SJSA1 (cell line): Measurements from ENCODE around the gene PPM1L. TPM values are rescaled to one million over a fixed set of nuclear protein-coding genes. Genes with fewer than 3 reads are reported as not detected.

Source experiments
- DNase-seq, 2 experiments: peaks; one replicate each; pipeline ENCODE4 v3.0.0-alpha.2; 2015 to 2020; ENCODE audit warnings: low spot score in 2 of 2, low read depth in 1 of 2
- H3K27ac ChIP-seq: fragments of 250-450 bp; sonication (Bioruptor Pico); 2 replicates; pipeline ENCODE4 v1.5.1; 2020; ENCODE audit warnings: mild to moderate bottlenecking, moderate library complexity
- H3K27me3 ChIP-seq: fragments of 250-450 bp; sonication (Bioruptor Pico); replicated peaks from 2 replicates; pipeline ENCODE4 v1.5.1; 2020; ENCODE audit warnings: mild to moderate bottlenecking, moderate library complexity
- H3K36me3 ChIP-seq: fragments of 250-450 bp; sonication (Bioruptor Pico); 2 replicates; pipeline ENCODE4 v1.5.1; 2020; ENCODE audit warnings: mild to moderate bottlenecking
- H3K4me1 ChIP-seq: fragments of 250-450 bp; sonication (Bioruptor Pico); replicated peaks from 2 replicates; pipeline ENCODE4 v1.6.1; 2021; ENCODE audit warnings: mild to moderate bottlenecking
- H3K4me3 ChIP-seq: fragments of 250-450 bp; sonication (Bioruptor Pico); 2 replicates; pipeline ENCODE4 v1.5.1; 2020; ENCODE audit warnings: mild to moderate bottlenecking
- H3K9me3 ChIP-seq: fragments of 250-450 bp; sonication (Bioruptor Pico); replicated peaks from 2 replicates; pipeline ENCODE4 v1.5.1; 2020; ENCODE audit warnings: mild to moderate bottlenecking
- total RNA-seq: library from RNA; depleted of rRNA; stranded (reverse); fragments of >200 nt; shearing (Covaris generic); gene quantifications from 2 replicates; pipeline ENCODE4 v1.2.3, GENCODE V29; 2014

Gene PPM1L
- total RNA-seq, 1 experiment from 2014 or later, result 0.24 TPM

- Histone ChIP-seq H3K27ac (no peak overlapping the region), H3K9me3 (no peaks in the 10 kb centered on the region), H3K27me3 (0 out of 2 replicates have a peak, but pooled peaks cover 5% of the 10 kb centered on the region), H3K36me3 (no peaks in the 10 kb centered on the region), H3K4me3 (no peak overlapping the region), H3K4me1 (no peaks in the 10 kb centered on the region)
- no peak for DNase-seq
Measured at GRCh38 chr3:160778480-160778879, 22.4 kb downstream of the PPM1L start.

GRCh38 chr3:160779040-160779439 is 23.0 kb downstream of the PPM1L start:
- Histone ChIP-seq H3K9me3 (no peaks in the 10 kb centered on the region), H3K4me1 (no peaks in the 10 kb centered on the region), H3K27ac (no peak overlapping the region), H3K36me3 (no peaks in the 10 kb centered on the region), H3K4me3 (no peak overlapping the region), H3K27me3 (0 out of 2 replicates have a peak, but pooled peaks cover 2% of the 10 kb centered on the region)
- DNase-seq, result no peak

- H3K27me3 ChIP-seq, result 0 out of 2 replicates have a peak, but pooled peaks cover 2% of the 10 kb centered on the region
- no peak for DNase-seq
- H3K36me3 ChIP-seq, result no peaks in the 10 kb centered on the region
Measured at GRCh38 chr3:160780245-160780644, 24.2 kb downstream of the PPM1L start.

GRCh38 chr3:160781402-160781801 is 25.4 kb downstream of the PPM1L start:
- Histone ChIP-seq H3K9me3 (no peaks in the 10 kb centered on the region), H3K27me3 (0 out of 2 replicates have a peak, but pooled peaks cover 2% of the 10 kb centered on the region)

More at GRCh38 chr3:160780245-160780644, 24.2 kb downstream of the PPM1L start:
- no peaks in the 10 kb centered on the region for H3K9me3 ChIP-seq
- H3K4me1 ChIP-seq, result no peaks in the 10 kb centered on the region
- no peak overlapping the region for H3K27ac ChIP-seq
- H3K4me3 ChIP-seq, result no peak overlapping the region

GRCh38 chr3:160781863-160782262 is 25.8 kb downstream of the PPM1L start:
- 0 out of 2 replicates have a peak, but pooled peaks cover 2% of the 10 kb centered on the region for H3K27me3 ChIP-seq
- no peaks in the 10 kb centered on the region for H3K4me1 ChIP-seq
- DNase-seq, result no peak
- no peaks in the 10 kb centered on the region for H3K36me3 ChIP-seq
- H3K27ac ChIP-seq, result no peak overlapping the region
- H3K9me3 ChIP-seq, result no peaks in the 10 kb centered on the region
- H3K4me3 ChIP-seq, result no peak overlapping the region

More at GRCh38 chr3:160781402-160781801, 25.4 kb downstream of the PPM1L start:
- Histone ChIP-seq H3K4me1 (no peaks in the 10 kb centered on the region), H3K4me3 (no peak overlapping the region), H3K27ac (no peak overlapping the region), H3K36me3 (no peaks in the 10 kb centered on the region)
- no peak for DNase-seq

GRCh38 chr3:160784853-160785252 is 28.8 kb downstream of the PPM1L start:
- no peaks in the 10 kb centered on the region for H3K27me3 ChIP-seq
- no peak overlapping the region for H3K27ac ChIP-seq
- no peaks in the 10 kb centered on the region for H3K36me3 ChIP-seq
- H3K4me3 ChIP-seq, result no peak overlapping the region
- no peaks in the 10 kb centered on the region for H3K4me1 ChIP-seq
- DNase-seq, result no peak
- H3K9me3 ChIP-seq, result no peaks in the 10 kb centered on the region

GRCh38 chr3:160790726-160791125 is 34.7 kb downstream of the PPM1L start:
- no peak for DNase-seq
- Histone ChIP-seq H3K36me3 (no peaks in the 10 kb centered on the region), H3K4me3 (no peak overlapping the region), H3K27ac (no peak overlapping the region), H3K27me3 (no peaks in the 10 kb centered on the region), H3K4me1 (no peaks in the 10 kb centered on the region), H3K9me3 (no peaks in the 10 kb centered on the region)

GRCh38 chr3:160792540-160792939 is 36.5 kb downstream of the PPM1L start:
- Histone ChIP-seq H3K27ac (no peak overlapping the region), H3K4me3 (no peak overlapping the region), H3K27me3 (no peaks in the 10 kb centered on the region), H3K4me1 (no peaks in the 10 kb centered on the region), H3K36me3 (no peaks in the 10 kb centered on the region), H3K9me3 (no peaks in the 10 kb centered on the region)
- no peak for DNase-seq

GRCh38 chr3:160793722-160794252 is 37.8 kb downstream of the PPM1L start:
- Histone ChIP-seq H3K36me3 (no peaks in the 10 kb centered on the region), H3K9me3 (no peaks in the 10 kb centered on the region), H3K4me3 (no peak overlapping the region), H3K27ac (no peak overlapping the region), H3K27me3 (no peaks in the 10 kb centered on the region), H3K4me1 (no peaks in the 10 kb centered on the region)
- DNase-seq, result no peak

GRCh38 chr3:160796089-160796812 is 40.2 kb downstream of the PPM1L start:
- Histone ChIP-seq H3K9me3 (no peaks in the 10 kb centered on the region), H3K27ac (no peak overlapping the region), H3K4me3 (no peak overlapping the region), H3K4me1 (no peaks in the 10 kb centered on the region), H3K36me3 (no peaks in the 10 kb centered on the region), H3K27me3 (0 out of 2 replicates have a peak, but pooled peaks cover 4% of the 10 kb centered on the region)
- no peak for DNase-seq

- H3K27me3 ChIP-seq, result 0 out of 2 replicates have a peak, but pooled peaks cover 5% of the 10 kb centered on the region
- H3K9me3 ChIP-seq, result no peaks in the 10 kb centered on the region
- no peak for DNase-seq
Measured at GRCh38 chr3:160796813-160797164, 40.8 kb downstream of the PPM1L start.

GRCh38 chr3:160797356-160797755 is 41.3 kb downstream of the PPM1L start:
- Histone ChIP-seq H3K27me3 (peaks cover 8% of the 10 kb centered on the region; the same call in 1 of the 2 replicates), H3K36me3 (no peaks in the 10 kb centered on the region), H3K4me1 (no peaks in the 10 kb centered on the region), H3K4me3 (no peak overlapping the region), H3K27ac (no peak overlapping the region), H3K9me3 (no peaks in the 10 kb centered on the region)
- no peak for DNase-seq

More at GRCh38 chr3:160796813-160797164, 40.8 kb downstream of the PPM1L start:
- Histone ChIP-seq H3K4me1 (no peaks in the 10 kb centered on the region), H3K4me3 (no peak overlapping the region), H3K27ac (no peak overlapping the region), H3K36me3 (no peaks in the 10 kb centered on the region)

- H3K4me3 ChIP-seq, result no peak overlapping the region
- no peak for DNase-seq
- no peaks in the 10 kb centered on the region for H3K9me3 ChIP-seq
Measured at GRCh38 chr3:160801386-160802118, 45.5 kb downstream of the PPM1L start.

GRCh38 chr3:160804762-160805161 is 48.7 kb downstream of the PPM1L start:
- Histone ChIP-seq H3K9me3 (no peaks in the 10 kb centered on the region), H3K27ac (no peak overlapping the region), H3K36me3 (no peaks in the 10 kb centered on the region), H3K4me1 (no peaks in the 10 kb centered on the region), H3K4me3 (no peak overlapping the region), H3K27me3 (peaks cover 10% of the 10 kb centered on the region; the same call in 1 of the 2 replicates)
- DNase-seq, result no peak

More at GRCh38 chr3:160801386-160802118, 45.5 kb downstream of the PPM1L start:
- H3K4me1 ChIP-seq, result no peaks in the 10 kb centered on the region
- no peaks in the 10 kb centered on the region for H3K36me3 ChIP-seq
- H3K27me3 ChIP-seq, result peaks cover 10% of the 10 kb centered on the region; the same call in 1 of the 2 replicates
- H3K27ac ChIP-seq, result no peak overlapping the region
